ENCODE measurements around the gene NDUFAF3. TPM values are rescaled to one million over a fixed set of nuclear protein-coding genes. Genes with fewer than 3 reads are reported as not detected.

Gene NDUFAF3
- total RNA-seq, 2 donors from 2014 or later: 182 to 297 TPM

GRCh38 chr3:49034650-49035049 is 12.7 kb downstream of the NDUFAF3 start:
- Histone ChIP-seq H3K4me3 (no peak overlapping the region), H3K9me3 (no peaks in the 10 kb centered on the region), H3K27me3 (no peaks in the 10 kb centered on the region), H3K4me1 (no peaks in the 10 kb centered on the region), H3K27ac (no peak overlapping the region), H3K36me3 (peaks cover 79% of the 10 kb centered on the region)
- no peak for DNase-seq (ENCODE audit: low spot score)
- TF ChIP-seq, protein P1, sequence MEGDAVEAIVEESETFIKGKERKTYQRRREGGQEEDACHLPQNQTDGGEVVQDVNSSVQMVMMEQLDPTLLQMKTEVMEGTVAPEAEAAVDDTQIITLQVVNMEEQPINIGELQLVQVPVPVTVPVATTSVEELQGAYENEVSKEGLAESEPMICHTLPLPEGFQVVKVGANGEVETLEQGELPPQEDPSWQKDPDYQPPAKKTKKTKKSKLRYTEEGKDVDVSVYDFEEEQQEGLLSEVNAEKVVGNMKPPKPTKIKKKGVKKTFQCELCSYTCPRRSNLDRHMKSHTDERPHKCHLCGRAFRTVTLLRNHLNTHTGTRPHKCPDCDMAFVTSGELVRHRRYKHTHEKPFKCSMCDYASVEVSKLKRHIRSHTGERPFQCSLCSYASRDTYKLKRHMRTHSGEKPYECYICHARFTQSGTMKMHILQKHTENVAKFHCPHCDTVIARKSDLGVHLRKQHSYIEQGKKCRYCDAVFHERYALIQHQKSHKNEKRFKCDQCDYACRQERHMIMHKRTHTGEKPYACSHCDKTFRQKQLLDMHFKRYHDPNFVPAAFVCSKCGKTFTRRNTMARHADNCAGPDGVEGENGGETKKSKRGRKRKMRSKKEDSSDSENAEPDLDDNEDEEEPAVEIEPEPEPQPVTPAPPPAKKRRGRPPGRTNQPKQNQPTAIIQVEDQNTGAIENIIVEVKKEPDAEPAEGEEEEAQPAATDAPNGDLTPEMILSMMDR (IDR thresholded peaks at IDR 0.05): no peak

GRCh38 chr3:49035281-49035680 is 13.4 kb downstream of the NDUFAF3 start:
- Histone ChIP-seq H3K4me1 (no peaks in the 10 kb centered on the region), H3K27ac (no peak overlapping the region), H3K27me3 (no peaks in the 10 kb centered on the region), H3K4me3 (no peak overlapping the region), H3K36me3 (peaks cover 76% of the 10 kb centered on the region), H3K9me3 (no peaks in the 10 kb centered on the region)
- TF ChIP-seq, protein P1 (IDR thresholded peaks at IDR 0.05): no peak
- DNase-seq (ENCODE audit: low spot score): no peak

- no peak overlapping the region for H3K27ac ChIP-seq
- no peak overlapping the region for H3K4me3 ChIP-seq
- no peaks in the 10 kb centered on the region for H3K4me1 ChIP-seq
- H3K9me3 ChIP-seq: no peaks in the 10 kb centered on the region
- no peak for DNase-seq (ENCODE audit: low spot score)
- peaks cover 48% of the 10 kb centered on the region for H3K36me3 ChIP-seq
- H3K27me3 ChIP-seq: no peaks in the 10 kb centered on the region
- TF ChIP-seq, protein P1 (IDR thresholded peaks at IDR 0.05): no peak
Measured at GRCh38 chr3:49053543-49053942, 31.6 kb downstream of the NDUFAF3 start.

- peaks cover 49% of the 10 kb centered on the region for H3K36me3 ChIP-seq
- H3K4me1 ChIP-seq: no peaks in the 10 kb centered on the region
- no peaks in the 10 kb centered on the region for H3K27me3 ChIP-seq
- H3K9me3 ChIP-seq: no peaks in the 10 kb centered on the region
- no peak overlapping the region for H3K27ac ChIP-seq
- TF ChIP-seq, protein P1 (IDR thresholded peaks at IDR 0.05): no peak
- no peak overlapping the region for H3K4me3 ChIP-seq
- no peak for DNase-seq (ENCODE audit: low spot score)
Measured at GRCh38 chr3:49054344-49054862, 32.5 kb downstream of the NDUFAF3 start.

DNA sequence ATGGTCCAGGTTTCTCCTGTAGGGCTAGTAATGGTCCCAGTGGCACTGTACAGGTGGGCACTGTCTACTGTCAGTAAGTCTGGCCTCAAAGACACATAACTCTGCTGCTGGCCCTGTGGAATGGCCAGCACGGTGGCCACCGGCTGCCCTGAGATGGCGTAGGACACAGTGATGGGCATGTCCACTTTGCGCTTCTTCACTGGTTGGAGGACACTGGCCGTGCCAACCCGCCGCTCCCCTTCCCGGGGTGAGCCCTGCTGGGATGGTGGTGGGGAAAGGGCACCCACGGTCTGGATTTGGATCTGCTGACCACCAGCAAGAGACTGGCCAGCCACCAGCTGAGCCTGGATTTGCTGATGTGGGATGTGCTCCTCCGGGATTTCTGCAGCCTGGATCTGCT is 35.3 kb downstream of the NDUFAF3 start:
- H3K36me3 ChIP-seq: peaks cover 66% of the 10 kb centered on the region
- no peaks in the 10 kb centered on the region for H3K27me3 ChIP-seq
- TF ChIP-seq, protein P1 (IDR thresholded peaks at IDR 0.05): no peak

GRCh38 chr3:49058011-49058410 is 36.1 kb downstream of the NDUFAF3 start:
- Histone ChIP-seq H3K9me3 (no peaks in the 10 kb centered on the region), H3K36me3 (peaks cover 73% of the 10 kb centered on the region), H3K27me3 (no peaks in the 10 kb centered on the region), H3K4me3 (no peak overlapping the region), H3K4me1 (no peaks in the 10 kb centered on the region), H3K27ac (no peak overlapping the region)
- no peak for DNase-seq (ENCODE audit: low spot score)
- TF ChIP-seq, protein P1 (IDR thresholded peaks at IDR 0.05): no peak

More for the DNA sequence above, 35.3 kb downstream of the NDUFAF3 start:
- Histone ChIP-seq H3K4me3 (no peak overlapping the region), H3K4me1 (no peaks in the 10 kb centered on the region), H3K9me3 (no peaks in the 10 kb centered on the region), H3K27ac (no peak overlapping the region)
- no peak for DNase-seq (ENCODE audit: low spot score)
